Fibroblast of lung (primary cell): ENCODE results near the gene C7orf57. TPM values are rescaled to one million over a fixed set of nuclear protein-coding genes. Genes with fewer than 3 reads are reported as not detected.
A peak's percentile ranks its signal among the peaks of the same experiment; 100 is the strongest.

Experiments
- DNase-seq, 2 donors: peaks; one replicate each; pipeline versions ENCODE4 v3.0.0 to v3.0.0-alpha.2; 2010; ENCODE audit warnings: low read depth in 2 of 2
- H2AFZ ChIP-seq: 2 replicates; pipeline ENCODE4 v1.5.1; 2012; ENCODE audit warnings: low read length, control low read depth, inconsistent platforms
- H3K27ac ChIP-seq: 2 replicates; pipeline ENCODE4 v1.5.1; 2011; ENCODE audit warnings: low read length, control low read depth; ENCODE audit not compliant: insufficient read depth
- H3K27me3 ChIP-seq: 2 replicates; pipeline ENCODE4 v1.5.1; 2011; ENCODE audit warnings: mild to moderate bottlenecking, low read length; ENCODE audit not compliant: control insufficient read depth, insufficient read depth
- H3K36me3 ChIP-seq: 2 replicates; pipeline ENCODE4 v1.5.1; 2011; ENCODE audit warnings: low read length; ENCODE audit not compliant: control insufficient read depth, insufficient read depth
- H3K4me1 ChIP-seq: 2 replicates; pipeline ENCODE4 v1.5.1; 2011; ENCODE audit warnings: low read length; ENCODE audit not compliant: control insufficient read depth, insufficient read depth; ENCODE audit errors: extremely low read depth
- H3K4me2 ChIP-seq: 2 replicates; pipeline ENCODE4 v1.5.1; 2011; ENCODE audit warnings: low read length, control low read depth; ENCODE audit not compliant: insufficient read depth; ENCODE audit errors: extremely low read depth
- H3K4me3 ChIP-seq, 4 experiments: fragments of 200-600 bp in 1 of 4; sonication (generic) in 1 of 4; replicated peaks in 1 of 4; 2 replicates each; pipeline ENCODE4 v1.5.1; 2011 to 2016; ENCODE audit warnings: low read length in 4 of 4, low read depth in 3 of 4, mild to moderate bottlenecking in 3 of 4, control low read depth in 2 of 4, inconsistent platforms in 1 of 4, mixed read lengths in 1 of 4; ENCODE audit not compliant: insufficient read depth in 1 of 4; ENCODE audit errors: control extremely low read depth in 1 of 4
- H3K79me2 ChIP-seq: 2 replicates; pipeline ENCODE4 v1.5.1; 2012; ENCODE audit warnings: mild to moderate bottlenecking, low read length, inconsistent platforms; ENCODE audit not compliant: control insufficient read depth, insufficient read depth
- H3K9ac ChIP-seq: 2 replicates; pipeline ENCODE4 v1.5.1; 2011; ENCODE audit warnings: mild to moderate bottlenecking, low read length, control low read depth; ENCODE audit not compliant: insufficient read depth
- H3K9me3 ChIP-seq: 2 replicates; pipeline ENCODE4 v1.5.1; 2012; ENCODE audit warnings: low read depth, low read length; ENCODE audit not compliant: control insufficient read depth, insufficient read depth
- H4K20me1 ChIP-seq: 2 replicates; pipeline ENCODE4 v1.5.1; 2011; ENCODE audit warnings: low read length; ENCODE audit not compliant: control insufficient read depth, insufficient read depth; ENCODE audit errors: extremely low read depth
- EZH2 ChIP-seq: IDR thresholded peaks from 2 replicates; pipeline ENCODE4 v1.5.1; 2012; ENCODE audit warnings: low read length, control low read depth, mild to moderate bottlenecking; ENCODE audit errors: missing control alignments
- polyA plus RNA-seq, 2 donors: library from polyadenylated mRNA; depleted of rRNA in 1 of 2; stranded (reverse) in 1 of 2; unstranded in 1 of 2; fragments of >200 nt; gene quantifications; 2 replicates each; pipeline ENCODE4 v1.2.1, GENCODE V29; 2011 to 2012; ENCODE audit warnings: missing spikeins in 1 of 2
- total RNA-seq: library from RNA; depleted of rRNA; stranded (reverse); fragments of >200 nt; gene quantifications from 2 replicates; pipeline ENCODE4 v1.2.1, GENCODE V29; 2014
- TF ChIP-seq, protein P1 (sequence below), 2 donors: IDR thresholded peaks in 1 of 2; conservative IDR thresholded peaks in 1 of 2; 1 replicate in 1 of 2; 2 replicates in 1 of 2; pipeline ENCODE4 v1.5.1; 2011 to 2012; ENCODE audit warnings: low read length in 2 of 2, control low read depth in 1 of 2, inconsistent platforms in 1 of 2, low read depth in 1 of 2, mild to moderate bottlenecking in 1 of 2

The C7orf57 gene
- total and polyA plus RNA-seq, 2 donors (not counting 1 experiment from before 2014, with no cell fraction given), result not detected

DNA sequence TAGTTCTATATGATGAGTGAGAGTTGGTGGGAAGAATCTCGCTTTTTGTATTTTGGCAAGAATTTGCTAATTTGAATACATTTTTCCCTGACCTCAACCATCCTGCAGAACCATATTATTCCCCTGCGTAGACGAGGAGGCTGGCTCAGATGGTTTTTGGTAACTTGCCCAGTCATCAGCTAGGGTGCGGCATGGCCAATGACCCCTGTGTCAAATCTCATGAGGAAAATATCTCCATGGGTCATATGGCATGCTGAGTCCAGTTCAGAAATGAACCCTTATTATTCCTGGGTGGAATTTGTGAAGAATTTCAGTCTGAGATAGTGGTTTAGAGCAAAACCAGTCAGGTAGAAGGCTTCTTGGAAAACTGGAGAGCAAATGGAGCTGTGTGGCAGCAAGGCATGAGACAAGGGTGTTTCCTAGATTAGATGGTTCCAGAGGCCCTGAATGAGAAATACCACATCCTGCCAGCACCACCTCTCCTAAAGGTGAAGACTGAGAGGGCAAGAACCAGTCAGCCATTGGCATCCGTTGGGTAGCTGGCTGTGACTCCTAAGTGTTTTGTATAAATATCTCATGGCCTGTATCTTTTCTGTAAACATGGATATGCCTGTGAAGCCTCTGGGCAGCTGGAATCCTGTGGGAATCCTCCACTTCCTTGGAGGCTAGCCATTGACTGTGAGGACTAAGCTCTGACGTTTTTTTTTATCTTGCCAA is 47.9 kb downstream of the C7orf57 start:
- Histone ChIP-seq H3K9ac (no peak overlapping the region), H3K27ac (no peak overlapping the region), H3K4me1 (peaks cover 27% of the 10 kb centered on the region), H3K4me2 (peak overlapping the region; percentile 2), H3K79me2 (no peaks in the 10 kb centered on the region), H4K20me1 (no peaks in the 10 kb centered on the region), H3K27me3 (no peaks in the 10 kb centered on the region), H2AFZ (no peak overlapping the region), H3K36me3 (no peaks in the 10 kb centered on the region), H3K9me3 (no peaks in the 10 kb centered on the region), H3K4me3 (no peak overlapping the region)
- TF ChIP-seq EZH2, result no peak
- TF ChIP-seq, protein P1, sequence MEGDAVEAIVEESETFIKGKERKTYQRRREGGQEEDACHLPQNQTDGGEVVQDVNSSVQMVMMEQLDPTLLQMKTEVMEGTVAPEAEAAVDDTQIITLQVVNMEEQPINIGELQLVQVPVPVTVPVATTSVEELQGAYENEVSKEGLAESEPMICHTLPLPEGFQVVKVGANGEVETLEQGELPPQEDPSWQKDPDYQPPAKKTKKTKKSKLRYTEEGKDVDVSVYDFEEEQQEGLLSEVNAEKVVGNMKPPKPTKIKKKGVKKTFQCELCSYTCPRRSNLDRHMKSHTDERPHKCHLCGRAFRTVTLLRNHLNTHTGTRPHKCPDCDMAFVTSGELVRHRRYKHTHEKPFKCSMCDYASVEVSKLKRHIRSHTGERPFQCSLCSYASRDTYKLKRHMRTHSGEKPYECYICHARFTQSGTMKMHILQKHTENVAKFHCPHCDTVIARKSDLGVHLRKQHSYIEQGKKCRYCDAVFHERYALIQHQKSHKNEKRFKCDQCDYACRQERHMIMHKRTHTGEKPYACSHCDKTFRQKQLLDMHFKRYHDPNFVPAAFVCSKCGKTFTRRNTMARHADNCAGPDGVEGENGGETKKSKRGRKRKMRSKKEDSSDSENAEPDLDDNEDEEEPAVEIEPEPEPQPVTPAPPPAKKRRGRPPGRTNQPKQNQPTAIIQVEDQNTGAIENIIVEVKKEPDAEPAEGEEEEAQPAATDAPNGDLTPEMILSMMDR (conservative IDR thresholded peaks at IDR 0.05 in 1 of 2, IDR thresholded peaks at IDR 0.05 in 1 of 2; ENCODE audit: low read depth in 1 of 2, low read length in 2 of 2), result no peak
- peak; percentile 84 to 86 for DNase-seq

DNA sequence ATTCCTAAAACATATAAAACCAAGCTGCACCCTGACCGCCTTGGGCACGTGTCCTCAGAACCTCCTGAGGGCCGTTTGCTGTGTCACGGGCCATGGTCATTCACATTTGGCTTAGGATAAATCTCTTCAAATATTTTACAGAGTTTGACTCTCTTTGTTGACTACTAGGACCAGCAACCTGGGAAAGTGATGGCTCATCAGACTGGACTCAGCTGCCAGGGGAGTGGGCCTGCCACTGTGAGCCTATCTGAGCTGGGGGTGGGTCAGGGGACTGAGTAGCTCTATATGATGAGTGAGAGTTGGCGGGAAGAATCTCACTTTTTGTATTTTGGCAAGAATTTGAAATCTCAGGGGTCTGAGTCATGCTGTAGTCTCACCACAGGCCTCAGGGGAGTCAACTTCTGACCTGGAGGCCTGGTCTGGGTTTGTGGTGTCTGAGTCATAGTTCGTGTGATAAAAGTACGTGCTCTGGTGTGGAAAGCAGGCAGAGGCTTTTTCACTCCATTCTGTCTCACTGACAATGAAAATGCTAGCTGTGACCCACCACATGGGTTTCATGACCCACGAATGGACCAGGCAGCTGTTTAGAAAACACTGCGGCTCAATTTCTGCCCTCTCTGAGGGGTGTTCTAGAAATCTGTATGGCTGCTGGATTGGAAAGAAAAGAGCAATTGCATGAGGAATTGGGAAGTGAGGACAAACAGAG is 49.5 kb downstream of the C7orf57 start:
- Histone ChIP-seq H3K4me3 (no peak overlapping the region), H3K79me2 (no peaks in the 10 kb centered on the region), H3K9me3 (no peaks in the 10 kb centered on the region), H3K27ac (peak overlapping the region; percentile 30), H2AFZ (no peak overlapping the region), H3K4me2 (peak overlapping the region; percentile 37), H3K4me1 (peaks cover 28% of the 10 kb centered on the region), H3K9ac (no peak overlapping the region), H3K36me3 (no peaks in the 10 kb centered on the region), H4K20me1 (no peaks in the 10 kb centered on the region), H3K27me3 (no peaks in the 10 kb centered on the region)
- TF ChIP-seq, protein P1 (conservative IDR thresholded peaks at IDR 0.05 in 1 of 2, IDR thresholded peaks at IDR 0.05 in 1 of 2; ENCODE audit: low read depth in 1 of 2, low read length in 2 of 2), result no peak
- TF ChIP-seq EZH2, result no peak
- peak; percentile 99 for DNase-seq

DNA sequence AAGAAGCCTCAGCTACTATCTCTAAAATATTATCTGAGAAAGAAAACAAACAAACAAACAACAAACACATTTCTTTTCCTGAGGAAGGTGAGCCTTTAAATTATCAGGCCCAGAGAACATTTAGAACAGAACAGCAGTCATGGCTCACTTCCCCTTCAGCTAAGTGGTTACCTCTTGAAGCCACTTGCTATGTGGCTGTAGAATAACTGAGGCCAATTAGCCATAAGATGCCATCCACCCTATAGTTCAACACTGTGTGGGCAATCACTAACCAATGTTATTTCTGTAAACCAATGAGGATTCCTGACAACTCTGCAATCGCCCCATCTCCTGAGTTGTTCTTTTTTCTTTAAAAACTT is 50.1 kb downstream of the C7orf57 start:
- Histone ChIP-seq H3K27me3 (no peaks in the 10 kb centered on the region), H3K9ac (no peak overlapping the region), H2AFZ (no peak overlapping the region), H3K27ac (no peak overlapping the region), H4K20me1 (no peaks in the 10 kb centered on the region), H3K4me2 (peak overlapping the region; percentile 27), H3K4me1 (peaks cover 28% of the 10 kb centered on the region), H3K9me3 (no peaks in the 10 kb centered on the region), H3K79me2 (no peaks in the 10 kb centered on the region), H3K4me3 (no peak overlapping the region), H3K36me3 (no peaks in the 10 kb centered on the region)
- TF ChIP-seq, protein P1 (conservative IDR thresholded peaks at IDR 0.05 in 1 of 2, IDR thresholded peaks at IDR 0.05 in 1 of 2; ENCODE audit: low read depth in 1 of 2, low read length in 2 of 2), result no peak
- TF ChIP-seq EZH2, result no peak
- peak in 1 of 2 donors; percentile 24 for DNase-seq
